ENCODE results near the gene MCM9.
"Not testable (repeated sequence)": the region's sequence is repeated elsewhere in the genome, so short reads cannot be mapped to it uniquely, and the experiment has no call there.

MCM9 gene

DNA sequence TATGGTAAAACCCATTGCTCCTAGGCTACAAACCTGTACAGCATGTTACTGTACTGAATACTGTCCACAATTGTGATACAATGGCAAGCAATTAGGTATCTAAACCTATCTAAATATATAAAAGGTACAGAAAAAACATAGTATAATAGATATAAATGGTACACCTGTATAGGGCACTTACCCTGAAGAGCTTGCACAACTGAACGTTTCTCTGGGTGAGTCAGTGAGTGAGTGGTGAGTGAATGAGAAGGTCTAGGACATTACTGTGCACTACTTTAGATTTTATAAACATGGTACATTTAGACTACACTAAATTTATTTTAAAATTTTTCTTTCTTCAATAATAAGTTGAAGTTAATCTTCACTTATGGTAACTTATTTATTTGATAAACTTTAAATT is 163.7 kb downstream of the MCM9 start:
- TF ChIP-seq, protein P1, sequence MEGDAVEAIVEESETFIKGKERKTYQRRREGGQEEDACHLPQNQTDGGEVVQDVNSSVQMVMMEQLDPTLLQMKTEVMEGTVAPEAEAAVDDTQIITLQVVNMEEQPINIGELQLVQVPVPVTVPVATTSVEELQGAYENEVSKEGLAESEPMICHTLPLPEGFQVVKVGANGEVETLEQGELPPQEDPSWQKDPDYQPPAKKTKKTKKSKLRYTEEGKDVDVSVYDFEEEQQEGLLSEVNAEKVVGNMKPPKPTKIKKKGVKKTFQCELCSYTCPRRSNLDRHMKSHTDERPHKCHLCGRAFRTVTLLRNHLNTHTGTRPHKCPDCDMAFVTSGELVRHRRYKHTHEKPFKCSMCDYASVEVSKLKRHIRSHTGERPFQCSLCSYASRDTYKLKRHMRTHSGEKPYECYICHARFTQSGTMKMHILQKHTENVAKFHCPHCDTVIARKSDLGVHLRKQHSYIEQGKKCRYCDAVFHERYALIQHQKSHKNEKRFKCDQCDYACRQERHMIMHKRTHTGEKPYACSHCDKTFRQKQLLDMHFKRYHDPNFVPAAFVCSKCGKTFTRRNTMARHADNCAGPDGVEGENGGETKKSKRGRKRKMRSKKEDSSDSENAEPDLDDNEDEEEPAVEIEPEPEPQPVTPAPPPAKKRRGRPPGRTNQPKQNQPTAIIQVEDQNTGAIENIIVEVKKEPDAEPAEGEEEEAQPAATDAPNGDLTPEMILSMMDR (IDR thresholded peaks at IDR 0.05; ENCODE audit: insufficient read depth, low read length, poor library complexity, severe bottlenecking): no peak
- H3K27me3 ChIP-seq (replicated peaks; ENCODE audit: control insufficient read depth, insufficient read depth, low read length): 0 out of 2 replicates have a peak, but pooled peaks cover 1% of the 10 kb centered on the region
- H3K36me3 ChIP-seq (ENCODE audit: control insufficient read depth, insufficient read depth, low read length): no peaks in the 10 kb centered on the region
- H3K4me3 ChIP-seq (replicated peaks; ENCODE audit: low read depth, low read length): no peak overlapping the region
- DNase-seq (ENCODE audit: extremely low read depth, insufficient read length): no peak

DNA sequence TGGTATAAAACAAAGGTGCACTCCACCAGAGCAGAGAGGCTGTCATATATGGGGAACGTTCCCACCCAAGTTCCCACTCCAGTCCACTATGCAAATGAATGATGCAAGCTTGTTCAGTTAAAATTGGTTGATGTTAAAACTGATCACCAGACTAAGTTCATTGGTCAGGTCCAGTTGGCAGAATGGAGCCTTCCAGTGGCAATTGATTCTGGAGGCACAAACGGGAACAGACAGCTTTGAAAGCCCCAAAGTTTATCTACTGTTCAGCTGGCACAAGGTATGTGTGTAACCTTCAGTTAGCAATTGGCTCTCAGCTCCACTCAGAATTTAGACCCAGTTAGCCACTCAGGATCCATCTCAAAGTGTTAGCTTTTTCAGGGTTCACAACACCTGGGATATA is 164.1 kb downstream of the MCM9 start:
- Histone ChIP-seq H3K27me3 (replicated peaks; ENCODE audit: control insufficient read depth, insufficient read depth, low read length) (0 out of 2 replicates have a peak, but pooled peaks cover 1% of the 10 kb centered on the region), H3K4me3 (replicated peaks; ENCODE audit: low read depth, low read length) (no peak overlapping the region), H3K36me3 (ENCODE audit: control insufficient read depth, insufficient read depth, low read length) (no peaks in the 10 kb centered on the region)
- TF ChIP-seq, protein P1 (IDR thresholded peaks at IDR 0.05; ENCODE audit: insufficient read depth, low read length, poor library complexity, severe bottlenecking): no peak
- no peak for DNase-seq (ENCODE audit: extremely low read depth, insufficient read length)

DNA sequence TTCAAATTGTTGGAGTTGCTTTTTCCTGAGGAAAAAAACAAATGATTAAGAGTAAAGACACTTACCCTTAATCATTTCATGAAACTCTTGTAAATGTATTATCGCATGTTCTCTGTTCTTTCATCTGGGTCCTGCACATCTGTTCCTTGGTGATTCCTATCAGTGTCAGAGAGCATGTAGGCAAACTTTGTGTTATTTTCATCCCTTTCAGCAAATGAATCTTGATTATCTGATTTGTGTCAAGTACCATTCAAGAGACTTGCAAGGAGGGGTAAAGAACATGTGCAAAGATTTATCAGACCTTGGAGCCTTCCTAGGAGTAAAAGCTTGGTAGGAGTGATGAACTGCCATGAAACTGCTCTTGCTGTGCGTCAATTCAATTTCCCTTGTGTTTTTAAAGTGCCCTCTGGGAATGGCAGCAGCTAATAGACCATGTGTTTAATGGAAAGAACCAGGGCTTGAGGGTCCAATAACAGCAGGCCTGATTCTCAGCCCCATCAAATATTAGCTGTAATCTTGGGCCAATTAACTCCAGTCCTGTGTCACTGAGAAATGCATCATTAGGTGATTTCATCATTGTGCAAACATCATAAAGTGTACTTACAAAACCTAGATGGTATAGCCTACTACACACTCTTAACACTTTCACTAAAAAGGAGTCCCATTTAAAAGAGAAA is 164.7 kb downstream of the MCM9 start:
- no peak overlapping the region for H3K4me3 ChIP-seq (replicated peaks; ENCODE audit: low read depth, low read length)
- H3K27me3 ChIP-seq (replicated peaks; ENCODE audit: control insufficient read depth, insufficient read depth, low read length): 0 out of 2 replicates have a peak, but pooled peaks cover 1% of the 10 kb centered on the region
- TF ChIP-seq, protein P1 (IDR thresholded peaks at IDR 0.05; ENCODE audit: insufficient read depth, low read length, poor library complexity, severe bottlenecking): no peak
- no peaks in the 10 kb centered on the region for H3K36me3 ChIP-seq (ENCODE audit: control insufficient read depth, insufficient read depth, low read length)
- no peak for DNase-seq (ENCODE audit: extremely low read depth, insufficient read length)

DNA sequence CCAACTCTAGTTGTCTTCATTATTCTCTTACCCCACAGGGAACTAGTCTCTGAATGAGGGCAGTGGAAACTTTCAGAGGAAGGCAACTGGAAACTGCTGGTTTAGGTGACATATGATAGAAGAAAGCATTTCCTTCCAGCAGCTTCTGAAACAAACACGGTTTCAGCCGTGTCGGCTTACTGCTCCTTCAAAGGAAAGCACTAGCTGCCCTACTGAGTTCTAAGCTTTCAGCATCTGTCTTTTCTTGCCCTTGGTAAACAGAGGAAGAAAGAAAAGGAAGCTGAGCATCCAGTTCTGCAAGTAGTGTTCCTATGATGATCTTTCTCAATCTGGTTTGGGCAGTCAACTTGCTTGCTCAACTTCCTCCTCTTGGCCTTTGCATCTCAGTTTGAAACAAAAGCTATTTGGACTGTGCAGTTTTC is 166.0 kb downstream of the MCM9 start:
- no peaks in the 10 kb centered on the region for H3K36me3 ChIP-seq (ENCODE audit: control insufficient read depth, insufficient read depth, low read length)
- H3K4me3 ChIP-seq (replicated peaks; ENCODE audit: low read depth, low read length): no peak overlapping the region
- no peaks in the 10 kb centered on the region for H3K27me3 ChIP-seq (replicated peaks; ENCODE audit: control insufficient read depth, insufficient read depth, low read length)
- DNase-seq (ENCODE audit: extremely low read depth, insufficient read length): no peak
- TF ChIP-seq, protein P1 (IDR thresholded peaks at IDR 0.05; ENCODE audit: insufficient read depth, low read length, poor library complexity, severe bottlenecking): no peak

DNA sequence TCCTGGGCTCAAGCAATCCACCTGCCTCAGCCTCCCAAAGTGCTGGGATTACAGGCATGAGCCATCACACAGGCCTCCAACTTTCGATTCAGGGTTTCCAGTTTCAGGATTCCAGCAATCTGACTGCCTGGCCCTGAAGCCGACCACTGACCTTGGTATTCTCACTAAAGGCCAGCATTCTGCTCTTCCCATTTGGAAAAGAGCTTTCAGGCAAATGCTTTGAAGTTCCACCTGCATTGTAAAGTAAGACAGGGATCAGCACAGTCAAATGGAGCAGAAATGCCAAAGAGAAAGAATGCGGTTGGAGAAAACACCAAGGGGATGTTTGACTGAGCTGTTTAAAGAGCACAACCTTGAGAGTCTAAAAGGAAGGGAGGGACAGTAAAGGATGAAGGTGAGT is 166.5 kb downstream of the MCM9 start:
- H3K27me3 ChIP-seq (replicated peaks; ENCODE audit: control insufficient read depth, insufficient read depth, low read length): no peaks in the 10 kb centered on the region
- no peaks in the 10 kb centered on the region for H3K36me3 ChIP-seq (ENCODE audit: control insufficient read depth, insufficient read depth, low read length)
- no peak for DNase-seq (ENCODE audit: extremely low read depth, insufficient read length)
- TF ChIP-seq, protein P1 (IDR thresholded peaks at IDR 0.05; ENCODE audit: insufficient read depth, low read length, poor library complexity, severe bottlenecking): no peak
- H3K4me3 ChIP-seq (replicated peaks; ENCODE audit: low read depth, low read length): no peak overlapping the region

DNA sequence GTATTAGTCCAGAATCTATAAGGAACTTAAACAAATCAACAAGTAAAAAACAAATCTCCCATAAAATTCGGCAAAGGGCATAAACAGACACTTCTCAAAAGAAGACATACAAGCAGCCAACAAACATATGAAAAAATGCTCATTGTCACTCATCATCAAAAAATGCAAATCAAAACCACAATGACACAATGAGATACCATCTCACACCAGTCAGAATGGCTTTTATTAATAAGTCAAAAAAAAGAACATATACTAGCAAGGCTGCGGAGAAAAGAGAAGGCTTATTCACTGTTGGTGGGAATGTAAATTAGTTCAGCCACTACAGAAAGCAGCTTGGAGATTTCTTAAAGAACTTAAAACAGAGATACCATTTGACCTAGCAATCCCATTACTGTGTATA is 169.6 kb downstream of the MCM9 start:
- not testable (repeated sequence) for H3K36me3 ChIP-seq (ENCODE audit: control insufficient read depth, insufficient read depth, low read length)

More for the DNA sequence above, 169.6 kb downstream of the MCM9 start:
- not testable (repeated sequence) for H3K4me3 ChIP-seq (replicated peaks; ENCODE audit: low read depth, low read length); DNase-seq (ENCODE audit: extremely low read depth, insufficient read length); H3K27me3 ChIP-seq (replicated peaks; ENCODE audit: control insufficient read depth, insufficient read depth, low read length)
